Stimulated activated CD4-positive, alpha-beta T cell treated with anti-CD3 and anti-CD28 coated beads, Interleukin-15, amount 100 ng/mL, for 24 hours (primary cell): Measurements from ENCODE around the gene KCNK4.
A peak's percentile ranks its signal among the peaks of the same experiment; 100 is the strongest.
"Not testable (repeated sequence)": the region's sequence is repeated elsewhere in the genome, so short reads cannot be mapped to it uniquely, and the experiment has no call there.

Experiments used
- DNase-seq: peaks from one replicate; pipeline ENCODE4 v3.0.0-alpha.2; 2020

The KCNK4 gene

GRCh38 chr11:64313491-64314145, 22.5 kb downstream of the KCNK4 start:
- DNase-seq = no peak

- DNase-seq = no peak
These were observed 23.2 kb downstream of the KCNK4 start for GRCh38 chr11:64314146-64314804.

GRCh38 chr11:64314805-64315561, 23.9 kb downstream of the KCNK4 start:
- DNase-seq = no peak

- DNase-seq = not testable (repeated sequence)
These were observed 24.8 kb downstream of the KCNK4 start for GRCh38 chr11:64315667-64316526.

GRCh38 chr11:64316672-64317324, 25.7 kb downstream of the KCNK4 start:
- DNase-seq = peak; percentile 54

- peak; percentile 98 for DNase-seq
These were observed 26.3 kb downstream of the KCNK4 start, which contains the start of gene TRMT112 for GRCh38 chr11:64317325-64317960. TSS of gene TRMT112 (minus strand) at chr11:64317559. CDS start at chr11:64317526, 33 bp downstream.

GRCh38 chr11:64317961-64318765, 27.1 kb downstream of the KCNK4 start, which contains the start of gene PRDX5:
TSS of gene PRDX5 (plus strand) at chr11:64318121. CDS start at chr11:64318216, 95 bp downstream.
- peak; percentile 96 for DNase-seq

- no peak for DNase-seq
These were observed 28.0 kb downstream of the KCNK4 start for GRCh38 chr11:64318766-64319761.

- no peak for DNase-seq
These were observed 29.5 kb downstream of the KCNK4 start for GRCh38 chr11:64320556-64320955.

GRCh38 chr11:64321026-64321425, 29.9 kb downstream of the KCNK4 start:
- no peak for DNase-seq

GRCh38 chr11:64321533-64321932, 30.4 kb downstream of the KCNK4 start:
- no peak for DNase-seq

- DNase-seq = no peak
These were observed 31.8 kb downstream of the KCNK4 start for GRCh38 chr11:64322925-64323260.

- no peak for DNase-seq
These were observed 32.3 kb downstream of the KCNK4 start for GRCh38 chr11:64323373-64323772.

- DNase-seq = not testable (repeated sequence)
These were observed 32.9 kb downstream of the KCNK4 start for GRCh38 chr11:64323984-64324383.

GRCh38 chr11:64324692-64325469, 33.8 kb downstream of the KCNK4 start:
- no peak for DNase-seq

- DNase-seq = no peak
These were observed 36.3 kb downstream of the KCNK4 start for GRCh38 chr11:64327375-64327774.

- DNase-seq = no peak
These were observed 36.9 kb downstream of the KCNK4 start for GRCh38 chr11:64327993-64328392.

GRCh38 chr11:64330888-64331287, 39.8 kb downstream of the KCNK4 start:
- DNase-seq = no peak
